AG09309 (cell line): ENCODE data around the gene LIN54.
"Not testable (repeated sequence)": the region's sequence is repeated elsewhere in the genome, so short reads cannot be mapped to it uniquely, and the experiment has no call there.

Source experiments
- DNase-seq: peaks from one replicate; pipeline ENCODE4 v3.0.0-alpha.2; 2010; ENCODE audit warnings: low read depth
- H3K4me3 ChIP-seq: 2 replicates; pipeline ENCODE4 v1.5.1; 2011; ENCODE audit warnings: mild to moderate bottlenecking, low read depth, low read length, moderate library complexity; ENCODE audit not compliant: control insufficient read depth
- TF ChIP-seq, protein P1 (sequence below): IDR thresholded peaks from 2 replicates; pipeline ENCODE4 v1.5.1; 2011; ENCODE audit warnings: mild to moderate bottlenecking, low read depth, low read length, inconsistent platforms; ENCODE audit not compliant: insufficient read depth, control insufficient read depth; ENCODE audit errors: missing control alignments

The LIN54 gene

GRCh38 chr4:82918091-82918490 lies 92.5 kb downstream of the LIN54 start:
- TF ChIP-seq, protein P1, sequence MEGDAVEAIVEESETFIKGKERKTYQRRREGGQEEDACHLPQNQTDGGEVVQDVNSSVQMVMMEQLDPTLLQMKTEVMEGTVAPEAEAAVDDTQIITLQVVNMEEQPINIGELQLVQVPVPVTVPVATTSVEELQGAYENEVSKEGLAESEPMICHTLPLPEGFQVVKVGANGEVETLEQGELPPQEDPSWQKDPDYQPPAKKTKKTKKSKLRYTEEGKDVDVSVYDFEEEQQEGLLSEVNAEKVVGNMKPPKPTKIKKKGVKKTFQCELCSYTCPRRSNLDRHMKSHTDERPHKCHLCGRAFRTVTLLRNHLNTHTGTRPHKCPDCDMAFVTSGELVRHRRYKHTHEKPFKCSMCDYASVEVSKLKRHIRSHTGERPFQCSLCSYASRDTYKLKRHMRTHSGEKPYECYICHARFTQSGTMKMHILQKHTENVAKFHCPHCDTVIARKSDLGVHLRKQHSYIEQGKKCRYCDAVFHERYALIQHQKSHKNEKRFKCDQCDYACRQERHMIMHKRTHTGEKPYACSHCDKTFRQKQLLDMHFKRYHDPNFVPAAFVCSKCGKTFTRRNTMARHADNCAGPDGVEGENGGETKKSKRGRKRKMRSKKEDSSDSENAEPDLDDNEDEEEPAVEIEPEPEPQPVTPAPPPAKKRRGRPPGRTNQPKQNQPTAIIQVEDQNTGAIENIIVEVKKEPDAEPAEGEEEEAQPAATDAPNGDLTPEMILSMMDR, result no peak
- H3K4me3 ChIP-seq, result no peak overlapping the region
- DNase-seq, result no peak

- DNase-seq, H3K4me3 ChIP-seq: not testable (repeated sequence)
Measured at GRCh38 chr4:82913968-82914367, 96.7 kb downstream of the LIN54 start.

DNA sequence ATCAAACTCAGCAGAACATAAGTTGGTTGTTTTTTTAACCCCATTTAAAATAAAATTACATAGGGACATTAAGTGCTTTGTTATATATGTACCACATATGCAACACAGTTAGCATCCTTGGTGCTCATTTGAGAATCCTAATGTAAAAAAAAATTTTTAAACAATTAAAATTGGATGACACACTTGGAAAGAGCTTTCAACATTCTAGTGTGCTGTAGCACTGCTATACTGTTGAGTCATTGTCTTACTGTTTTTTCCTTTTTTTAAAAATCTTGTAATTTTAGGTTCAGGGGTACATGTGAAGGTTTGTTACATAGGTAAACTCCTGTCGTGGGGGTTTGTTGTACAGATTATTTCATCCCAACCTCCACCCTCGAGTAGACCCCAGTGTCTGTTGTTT lies 97.3 kb downstream of the LIN54 start:
- TF ChIP-seq, protein P1, result no peak
- no peak overlapping the region for H3K4me3 ChIP-seq
- no peak for DNase-seq

- TF ChIP-seq, protein P1, result no peak
- DNase-seq, result no peak
- H3K4me3 ChIP-seq, result no peak overlapping the region
Measured at GRCh38 chr4:82909326-82909725, 101.3 kb downstream of the LIN54 start.

GRCh38 chr4:82906469-82906868 lies 104.2 kb downstream of the LIN54 start:
- no peak for DNase-seq
- no peak overlapping the region for H3K4me3 ChIP-seq
- TF ChIP-seq, protein P1, result no peak

GRCh38 chr4:82905205-82905604 lies 105.4 kb downstream of the LIN54 start:
- DNase-seq, result no peak
- no peak overlapping the region for H3K4me3 ChIP-seq
- TF ChIP-seq, protein P1, result no peak

- no peak for DNase-seq
- TF ChIP-seq, protein P1, result no peak
- H3K4me3 ChIP-seq, result no peak overlapping the region
Measured at GRCh38 chr4:82903737-82904136, 106.9 kb downstream of the LIN54 start.
